Mammary epithelial cell (primary cell): Measurements from ENCODE around the gene FOXK1.

Experiments
- EZH2 ChIP-seq: IDR thresholded peaks from 2 replicates; pipeline ENCODE4 v1.6.1; 2012; ENCODE audit warnings: low read length, inconsistent platforms, borderline replicate concordance
- TF ChIP-seq, protein P1 (sequence below), 2 donors: IDR thresholded peaks in 1 of 2; conservative IDR thresholded peaks in 1 of 2; 2 replicates each; pipeline ENCODE4 v1.5.1; 2011 to 2012; ENCODE audit warnings: inconsistent platforms in 2 of 2, low read length in 2 of 2, mild to moderate bottlenecking in 2 of 2, control low read depth in 1 of 2, low read depth in 1 of 2; ENCODE audit not compliant: insufficient read depth in 1 of 2; ENCODE audit errors: extremely low read depth in 1 of 2

DNA sequence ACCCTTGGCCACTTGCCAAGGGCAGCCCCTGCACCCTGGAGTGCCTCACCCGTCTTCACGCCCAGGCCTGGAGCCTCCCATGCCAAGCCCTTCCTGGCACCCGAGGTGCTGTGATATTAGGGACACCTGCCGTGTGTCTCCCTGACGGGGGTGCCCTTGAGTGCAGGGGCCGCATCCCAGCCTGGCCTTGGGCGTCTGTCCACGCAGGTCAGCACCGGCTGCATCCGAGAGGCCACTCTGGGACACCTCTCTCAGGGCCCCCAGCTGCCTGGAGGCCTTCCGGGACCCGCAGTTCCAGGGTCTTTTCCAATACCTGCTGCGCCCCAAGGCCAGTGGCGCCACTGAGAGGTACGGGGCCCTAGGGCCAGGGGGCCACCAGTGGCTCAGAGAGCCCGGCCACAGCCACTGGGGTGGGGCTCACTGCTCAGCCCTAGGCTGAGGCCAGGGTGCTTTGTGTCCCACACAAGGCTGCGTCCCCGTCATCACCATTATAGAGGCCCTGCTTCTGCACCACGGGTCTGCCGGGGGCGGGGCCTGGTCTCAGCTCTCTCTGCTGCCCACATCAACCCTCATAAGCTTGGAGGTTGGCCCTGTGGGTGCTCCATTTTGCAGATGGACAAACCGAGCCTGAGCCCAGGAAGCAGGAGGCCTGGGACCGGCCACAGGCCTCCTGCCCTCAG lies 106.0 kb downstream of the FOXK1 start:
- TF ChIP-seq, protein P1, sequence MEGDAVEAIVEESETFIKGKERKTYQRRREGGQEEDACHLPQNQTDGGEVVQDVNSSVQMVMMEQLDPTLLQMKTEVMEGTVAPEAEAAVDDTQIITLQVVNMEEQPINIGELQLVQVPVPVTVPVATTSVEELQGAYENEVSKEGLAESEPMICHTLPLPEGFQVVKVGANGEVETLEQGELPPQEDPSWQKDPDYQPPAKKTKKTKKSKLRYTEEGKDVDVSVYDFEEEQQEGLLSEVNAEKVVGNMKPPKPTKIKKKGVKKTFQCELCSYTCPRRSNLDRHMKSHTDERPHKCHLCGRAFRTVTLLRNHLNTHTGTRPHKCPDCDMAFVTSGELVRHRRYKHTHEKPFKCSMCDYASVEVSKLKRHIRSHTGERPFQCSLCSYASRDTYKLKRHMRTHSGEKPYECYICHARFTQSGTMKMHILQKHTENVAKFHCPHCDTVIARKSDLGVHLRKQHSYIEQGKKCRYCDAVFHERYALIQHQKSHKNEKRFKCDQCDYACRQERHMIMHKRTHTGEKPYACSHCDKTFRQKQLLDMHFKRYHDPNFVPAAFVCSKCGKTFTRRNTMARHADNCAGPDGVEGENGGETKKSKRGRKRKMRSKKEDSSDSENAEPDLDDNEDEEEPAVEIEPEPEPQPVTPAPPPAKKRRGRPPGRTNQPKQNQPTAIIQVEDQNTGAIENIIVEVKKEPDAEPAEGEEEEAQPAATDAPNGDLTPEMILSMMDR (conservative IDR thresholded peaks at IDR 0.05 in 1 of 2, IDR thresholded peaks at IDR 0.05 in 1 of 2; ENCODE audit: extremely low read depth in 1 of 2, insufficient read depth in 1 of 2, low read depth in 1 of 2, low read length in 2 of 2): no peak
- no peak for TF ChIP-seq EZH2
